ENCODE measurements around the gene ATM.
"Not testable (repeated sequence)": the region's sequence is repeated elsewhere in the genome, so short reads cannot be mapped to it uniquely, and the experiment has no call there.

Gene ATM

GRCh38 chr11:108373505-108373904 lies 150.6 kb downstream of the ATM start:
- DNase-seq (ENCODE audit: low read depth in 2 of 2), result not testable (repeated sequence)

GRCh38 chr11:108388576-108388975 lies 165.7 kb downstream of the ATM start:
- no peak for DNase-seq (ENCODE audit: low read depth in 2 of 2)

- no peak for DNase-seq (ENCODE audit: low read depth in 2 of 2)
These were observed 169.5 kb downstream of the ATM start for GRCh38 chr11:108392353-108392752.

- DNase-seq (ENCODE audit: low read depth in 2 of 2), result no peak
These were observed 170.2 kb downstream of the ATM start for GRCh38 chr11:108393046-108393445.

GRCh38 chr11:108394744-108395284 lies 171.9 kb downstream of the ATM start:
- no peak for DNase-seq (ENCODE audit: low read depth in 2 of 2)

GRCh38 chr11:108396672-108397071 lies 173.8 kb downstream of the ATM start:
- not testable (repeated sequence) for DNase-seq (ENCODE audit: low read depth in 2 of 2)

GRCh38 chr11:108398439-108398838 lies 175.6 kb downstream of the ATM start:
- no peak for DNase-seq (ENCODE audit: low read depth in 2 of 2)

- DNase-seq (ENCODE audit: low read depth in 2 of 2), result no peak
These were observed 179.4 kb downstream of the ATM start for GRCh38 chr11:108402241-108402640.

GRCh38 chr11:108403052-108403451 lies 180.2 kb downstream of the ATM start:
- DNase-seq (ENCODE audit: low read depth in 2 of 2), result no peak

- DNase-seq (ENCODE audit: low read depth in 2 of 2), result no peak
These were observed 182.8 kb downstream of the ATM start for GRCh38 chr11:108405706-108406105.

GRCh38 chr11:108414958-108415357 lies 192.1 kb downstream of the ATM start:
- no peak for DNase-seq (ENCODE audit: low read depth in 2 of 2)

GRCh38 chr11:108417551-108417950 lies 194.7 kb downstream of the ATM start:
- not testable (repeated sequence) for DNase-seq (ENCODE audit: low read depth in 2 of 2)
